Activated CD4-positive, alpha-beta T cell treated with anti-CD3 and anti-CD28 coated beads for 1 hour (primary cell): ENCODE data around the gene ENKUR.
A peak's percentile ranks its signal among the peaks of the same experiment; 100 is the strongest.
"Not testable (repeated sequence)": the region's sequence is repeated elsewhere in the genome, so short reads cannot be mapped to it uniquely, and the experiment has no call there.

ENCODE experiments used
- DNase-seq: peaks from one replicate; pipeline ENCODE4 v3.0.0-alpha.2; 2020

ENKUR gene

DNA sequence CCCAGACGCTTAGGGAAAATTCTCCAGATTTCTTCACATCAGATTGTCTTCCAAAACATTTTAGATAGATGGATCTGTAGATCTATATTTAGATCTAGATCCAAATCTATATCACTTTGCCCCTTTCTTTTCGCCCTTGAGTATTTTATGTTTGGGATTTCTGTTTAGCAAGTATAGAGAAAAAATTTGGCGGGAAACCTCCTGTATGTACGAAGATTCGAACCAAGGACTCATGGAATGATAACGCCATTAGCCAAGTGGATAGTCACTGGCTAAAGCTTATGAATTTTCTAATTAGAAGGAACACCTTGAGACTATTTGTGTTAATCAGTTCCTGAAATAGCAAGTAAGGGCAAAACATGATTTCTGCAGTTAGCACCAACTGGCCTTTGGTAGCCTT lies 1.7 kb upstream of the ENKUR start:
- DNase-seq: no peak

DNA sequence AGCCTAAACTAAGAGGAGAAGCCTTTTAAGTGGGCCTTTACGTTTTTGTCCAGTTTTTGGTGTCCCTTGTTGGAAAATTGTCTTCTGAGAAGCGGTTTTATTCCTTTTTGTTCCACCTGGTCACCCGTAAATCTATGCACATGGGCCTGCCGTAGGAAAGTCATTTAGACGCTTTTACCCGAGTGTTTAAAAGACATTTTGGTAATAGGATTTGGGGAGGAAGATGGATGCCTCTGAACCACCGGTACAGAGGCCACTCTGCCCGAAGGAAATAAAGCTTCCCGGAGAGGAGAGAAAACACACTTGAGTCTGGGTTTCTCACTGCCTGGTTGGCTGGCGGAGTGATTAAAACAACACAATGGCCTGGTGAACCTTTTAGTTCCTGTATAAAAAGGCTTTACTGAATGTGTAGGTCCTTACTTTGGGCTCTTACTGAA lies 1.2 kb upstream of the ENKUR start:
- peak; percentile 10 for DNase-seq

DNA sequence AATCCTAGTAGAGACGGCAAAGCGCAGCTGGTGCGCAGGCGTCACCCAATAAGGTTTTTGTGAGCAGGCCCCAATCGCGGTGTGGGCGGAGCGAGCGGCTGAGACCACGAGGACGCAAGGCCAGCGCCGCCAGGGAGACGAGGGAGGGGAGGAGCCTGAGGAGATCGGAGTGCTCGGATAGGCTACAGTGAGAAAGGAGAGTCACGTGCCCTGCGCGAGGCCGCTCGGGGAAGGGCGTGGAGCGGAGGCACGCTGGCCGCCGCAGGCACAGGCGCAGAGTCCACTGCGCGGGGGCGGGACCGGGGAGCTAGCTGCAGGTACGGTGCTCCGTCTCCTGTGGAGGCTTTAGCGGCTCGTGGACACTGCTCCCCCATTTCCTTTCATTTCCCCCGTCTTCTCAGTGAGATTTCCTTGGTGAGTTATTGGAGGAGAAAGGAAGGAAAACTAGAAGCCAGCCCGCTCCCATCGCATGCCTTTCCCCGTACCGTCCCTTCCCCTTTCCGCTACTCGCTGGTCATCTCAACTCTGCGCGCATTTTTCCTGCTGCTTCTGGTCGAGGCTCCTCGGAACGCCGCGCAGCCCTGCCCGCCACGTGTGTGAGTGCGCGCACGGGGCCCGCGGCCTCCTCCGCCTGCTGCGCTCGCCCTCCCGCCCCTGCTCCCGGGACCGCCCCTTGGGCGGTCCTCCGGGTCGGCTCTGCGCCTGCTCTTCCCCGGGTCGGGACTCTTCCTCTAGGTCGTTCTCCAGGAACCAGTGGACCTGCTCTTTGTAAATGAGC lies 607 bp upstream of the ENKUR start, which contains the start of gene THNSL1:
THNSL1 (plus strand) TSS at position 237 of the 778 bp plus-strand sequence. CDS start 6,612 bp downstream, outside the sequence.
- DNase-seq: peak; percentile 94

DNA sequence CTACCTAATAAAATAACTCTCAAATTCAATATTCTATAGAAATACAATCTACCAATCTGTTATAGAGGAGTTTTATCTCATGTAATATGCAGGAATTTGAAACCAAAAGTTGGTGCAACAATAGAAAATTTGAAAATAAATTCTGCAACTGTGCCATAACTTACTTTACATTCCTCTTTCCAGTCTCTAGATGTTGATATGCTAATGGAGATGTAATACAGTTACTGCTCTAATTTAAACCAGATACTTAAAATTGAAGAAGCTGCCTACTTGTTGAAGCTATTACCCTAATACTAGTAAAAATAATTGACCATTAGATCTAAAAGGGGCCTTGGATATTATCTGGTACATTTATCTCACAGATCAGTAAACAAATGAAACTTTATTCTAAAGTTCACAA lies 1.4 kb downstream of the ENKUR start:
- no peak for DNase-seq

DNA sequence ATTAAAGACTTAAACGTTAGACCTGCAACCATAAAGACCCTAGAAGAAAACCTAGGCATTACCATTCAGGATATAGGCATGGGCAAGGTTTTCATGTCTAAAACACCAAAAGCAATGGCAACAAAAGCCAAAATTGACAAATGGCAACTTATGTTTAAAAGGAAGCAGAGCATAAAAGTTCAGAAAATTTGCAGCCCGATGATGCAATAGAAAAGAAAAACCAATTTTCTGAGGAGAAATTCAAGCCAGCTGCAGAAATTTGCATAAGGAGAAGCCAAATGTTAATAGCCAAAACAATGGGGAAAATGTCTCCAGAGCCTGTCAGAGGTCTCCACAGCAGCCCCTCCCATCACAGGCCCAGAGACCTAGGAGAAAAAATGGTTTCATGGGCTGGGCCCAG lies 4.4 kb downstream of the ENKUR start:
- not testable (repeated sequence) for DNase-seq

DNA sequence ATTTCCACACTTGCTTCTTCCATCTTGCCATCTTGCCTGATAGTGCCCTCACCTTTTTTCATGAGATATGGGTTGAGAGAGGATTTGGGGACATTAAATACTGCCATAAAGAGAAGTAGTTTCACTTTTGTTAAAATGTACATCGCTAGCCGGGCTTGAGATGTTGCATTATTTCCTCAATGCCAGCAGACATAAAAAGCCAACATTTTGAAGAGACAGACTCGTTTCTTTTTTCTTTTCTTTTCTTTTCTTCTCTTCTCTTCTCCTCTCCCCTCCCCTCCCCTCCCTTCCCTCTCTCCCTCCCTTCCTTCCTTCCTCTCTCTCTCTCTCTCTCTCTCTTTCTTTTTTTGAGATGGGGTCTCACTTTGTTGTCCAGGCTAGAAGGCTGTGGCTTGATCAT lies 17.9 kb downstream of the ENKUR start:
- no peak for DNase-seq

DNA sequence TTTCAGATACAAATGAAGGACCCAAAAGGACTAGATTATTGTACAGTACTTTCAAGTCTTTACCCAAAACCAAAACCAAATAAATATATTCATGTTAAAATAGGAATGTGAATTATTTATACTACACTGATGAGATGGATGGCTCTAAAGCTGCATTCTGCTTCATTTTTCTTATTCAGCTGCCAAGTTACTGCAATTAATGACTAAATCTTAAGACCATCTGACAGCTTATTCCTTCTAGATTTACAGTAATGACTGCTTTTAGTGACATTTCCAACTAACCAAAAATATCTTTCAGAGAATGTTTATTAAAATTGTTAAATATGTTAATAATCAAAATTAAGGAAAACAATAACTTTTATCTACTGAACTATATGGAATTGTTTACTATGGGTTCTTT lies 20.9 kb downstream of the ENKUR start:
- DNase-seq: no peak

DNA sequence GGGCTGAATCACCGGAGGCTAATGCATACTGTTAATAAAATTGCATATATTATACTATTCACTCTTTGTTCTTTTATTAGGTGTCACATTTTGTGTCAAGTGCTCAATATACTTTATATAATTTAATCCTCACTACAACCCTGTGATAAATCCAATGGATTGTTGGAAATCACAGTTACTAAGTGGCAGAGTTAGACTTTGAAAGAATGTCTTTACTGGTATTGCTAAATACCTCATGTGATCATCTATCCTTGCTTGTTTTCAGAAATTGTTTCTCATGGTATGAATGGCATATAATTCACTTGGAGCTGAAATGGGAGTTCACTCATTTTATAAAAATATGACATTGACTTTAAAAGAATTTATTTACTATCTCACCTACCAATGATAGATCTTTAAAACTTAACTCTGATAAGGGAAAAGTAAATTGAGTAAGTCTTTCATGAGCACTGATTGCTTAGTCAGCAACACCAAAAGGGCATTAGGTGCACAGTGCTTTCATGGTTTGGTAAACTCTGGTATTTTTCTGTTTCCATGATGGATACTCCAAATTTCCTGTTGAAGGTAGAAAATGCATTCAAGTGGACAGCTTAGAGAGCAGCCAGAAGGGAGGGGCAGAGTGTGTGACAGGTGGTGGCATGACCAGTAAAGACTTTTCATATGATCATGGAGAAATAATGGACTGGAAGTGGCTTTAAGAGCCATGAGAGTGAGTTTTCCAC lies 22.6 kb downstream of the ENKUR start:
- no peak for DNase-seq

DNA sequence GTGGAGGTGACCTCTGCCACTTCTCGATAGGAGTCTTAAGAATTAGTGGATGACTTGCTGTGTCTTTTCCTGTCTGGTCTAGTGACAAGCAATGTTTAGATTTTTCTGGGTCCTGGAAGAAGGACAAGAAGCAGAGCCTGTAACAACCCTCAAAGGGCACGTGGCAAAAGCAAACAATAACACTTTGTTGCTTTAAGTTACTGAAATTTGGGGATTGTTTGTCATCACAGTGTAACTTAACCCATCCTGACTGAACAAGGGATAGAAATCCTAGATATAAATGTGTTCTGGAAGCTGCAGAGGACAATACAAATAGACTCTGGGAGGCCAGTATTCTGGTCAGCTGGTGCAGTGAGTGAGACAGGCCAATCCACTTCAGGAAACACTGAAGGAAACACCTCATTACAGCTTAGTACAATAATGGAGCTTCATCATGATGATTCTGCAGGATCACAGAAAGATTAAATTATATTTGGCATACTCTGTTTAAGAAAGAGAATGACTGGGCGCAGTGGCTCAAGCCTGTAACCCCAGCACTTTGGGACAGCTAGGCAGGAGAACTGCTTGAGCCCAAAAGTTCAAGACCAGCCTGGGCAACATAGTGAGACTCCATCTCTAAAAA lies 23.3 kb downstream of the ENKUR start:
- DNase-seq: no peak

DNA sequence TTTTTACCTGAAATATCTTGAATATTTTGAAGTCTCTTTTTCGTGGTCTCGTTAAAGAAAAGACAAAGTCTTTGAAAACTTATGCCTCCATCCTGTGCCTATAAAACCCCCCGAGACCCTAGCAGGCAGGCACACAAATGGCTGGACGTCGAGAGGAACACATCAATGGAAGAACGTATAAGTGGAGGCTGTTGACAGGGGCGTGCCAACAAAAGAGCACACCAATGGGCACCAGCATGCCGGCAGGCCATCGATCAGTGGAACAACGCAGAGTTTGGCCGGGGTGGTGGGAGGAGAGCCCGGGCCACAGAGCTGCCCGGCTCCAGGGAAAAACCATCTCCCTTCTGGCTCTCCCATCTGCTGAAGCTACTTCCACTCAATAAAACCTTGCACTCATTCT lies 24.7 kb downstream of the ENKUR start:
- DNase-seq: no peak

DNA sequence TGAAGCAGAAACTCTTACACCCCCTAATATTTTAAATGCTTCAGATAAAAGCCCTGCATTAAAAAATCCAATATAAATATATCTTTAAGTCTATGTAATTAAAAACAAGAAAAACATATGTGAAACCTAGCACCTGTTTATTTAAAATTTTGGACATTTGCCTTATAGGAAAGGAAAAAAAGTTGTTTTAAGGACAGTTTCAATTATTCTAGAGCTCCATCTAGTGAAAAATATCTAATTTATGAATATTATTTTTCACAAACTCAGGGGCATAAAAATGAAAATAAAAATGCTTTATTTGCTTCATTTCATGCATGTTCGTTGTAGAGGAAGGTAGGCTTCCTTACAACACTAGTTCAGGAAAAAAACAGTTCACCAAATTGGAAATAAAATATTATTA lies 26.1 kb downstream of the ENKUR start:
- no peak for DNase-seq

DNA sequence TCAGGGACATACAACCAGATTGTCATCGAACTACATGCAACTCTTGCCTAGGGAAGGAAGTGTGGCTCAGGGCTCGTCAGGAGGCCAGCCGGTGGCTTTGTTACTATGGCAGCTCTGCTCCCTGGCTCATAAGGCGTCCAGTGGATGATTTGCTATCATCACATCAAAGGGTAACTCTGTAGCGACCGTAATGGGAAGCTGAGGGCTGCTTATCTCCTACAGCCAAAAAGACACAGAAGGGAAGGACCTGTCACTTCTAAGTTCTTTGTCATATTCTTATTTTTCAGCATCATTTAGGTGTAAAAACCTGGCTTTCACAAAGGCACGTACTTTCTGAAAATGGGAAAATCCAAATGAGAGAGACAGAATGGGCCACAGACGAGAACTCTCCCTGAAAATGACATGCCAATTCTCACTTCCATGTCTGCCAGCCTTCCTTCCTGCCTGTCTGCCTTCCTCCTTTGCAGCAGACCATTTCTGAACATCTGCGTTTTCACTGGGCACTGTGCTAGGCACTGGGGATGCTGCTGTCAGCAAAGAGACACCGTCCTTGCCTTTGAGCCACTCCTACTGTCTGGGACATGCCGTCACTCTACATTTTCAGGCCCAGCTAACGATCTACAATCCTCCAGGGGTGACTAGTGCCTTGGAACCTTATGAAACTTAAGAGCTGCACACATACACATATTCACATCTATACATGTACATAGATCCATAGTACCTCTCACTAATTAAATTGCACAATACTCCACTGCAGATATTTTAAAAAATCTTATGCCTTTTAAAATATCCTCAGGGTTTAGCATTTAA lies 26.9 kb downstream of the ENKUR start:
- no peak for DNase-seq

DNA sequence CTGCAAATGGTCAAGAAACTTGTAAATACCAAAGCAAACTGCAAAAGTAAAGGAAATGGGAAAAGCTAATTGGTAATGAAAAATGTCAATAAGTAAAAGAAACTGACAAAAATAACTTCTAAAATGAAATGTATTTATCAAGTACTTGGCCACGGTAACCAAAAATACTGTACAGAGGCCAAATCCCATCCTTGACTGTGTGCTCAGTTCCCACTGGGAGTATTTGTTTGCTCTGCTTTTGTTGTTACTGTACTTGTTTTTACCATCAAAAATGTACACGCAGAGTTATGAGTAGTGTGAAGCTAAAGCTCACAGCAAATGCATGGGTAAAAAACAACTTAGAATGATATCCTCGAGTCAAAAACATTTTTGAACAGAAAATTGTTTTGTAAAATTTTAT lies 31.1 kb downstream of the ENKUR start:
- DNase-seq: no peak

DNA sequence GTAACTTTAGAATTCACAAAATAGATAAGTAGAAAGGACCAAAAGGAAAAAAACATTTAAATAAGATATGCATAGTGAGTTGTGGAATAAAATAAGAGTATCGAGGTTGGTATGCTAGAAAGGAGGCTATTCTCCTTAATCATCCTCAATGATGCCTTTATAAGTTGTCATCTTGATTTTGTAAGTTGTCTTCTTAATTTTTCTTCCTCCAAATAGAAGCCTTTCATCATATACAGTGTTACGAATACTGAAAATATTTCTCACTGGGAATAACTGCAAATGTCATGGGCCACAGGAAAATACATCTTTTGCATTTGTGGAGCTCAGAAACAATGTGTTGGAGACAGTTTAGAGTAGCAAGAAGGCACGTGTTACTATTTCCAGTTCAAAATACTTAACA lies 32.0 kb downstream of the ENKUR start:
- no peak for DNase-seq

DNA sequence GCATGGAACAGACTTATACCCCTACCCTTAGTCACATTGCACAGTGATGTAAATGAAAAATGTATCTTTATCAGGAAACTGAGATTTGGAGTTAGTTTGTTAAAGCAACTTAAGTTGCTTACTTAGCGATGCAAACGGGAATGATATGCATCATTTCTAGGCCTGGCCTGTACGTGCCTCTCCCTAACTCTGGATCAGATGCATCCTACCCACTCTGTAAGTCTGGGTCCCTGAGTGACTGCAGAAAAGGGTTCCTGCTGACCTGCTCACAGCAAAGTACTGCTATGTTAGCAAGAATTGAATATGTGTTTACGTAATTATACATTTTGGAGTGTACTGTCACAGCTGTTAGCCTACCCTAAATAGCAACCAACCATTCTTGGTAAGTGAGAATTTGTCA lies 32.8 kb downstream of the ENKUR start:
- DNase-seq: no peak

DNA sequence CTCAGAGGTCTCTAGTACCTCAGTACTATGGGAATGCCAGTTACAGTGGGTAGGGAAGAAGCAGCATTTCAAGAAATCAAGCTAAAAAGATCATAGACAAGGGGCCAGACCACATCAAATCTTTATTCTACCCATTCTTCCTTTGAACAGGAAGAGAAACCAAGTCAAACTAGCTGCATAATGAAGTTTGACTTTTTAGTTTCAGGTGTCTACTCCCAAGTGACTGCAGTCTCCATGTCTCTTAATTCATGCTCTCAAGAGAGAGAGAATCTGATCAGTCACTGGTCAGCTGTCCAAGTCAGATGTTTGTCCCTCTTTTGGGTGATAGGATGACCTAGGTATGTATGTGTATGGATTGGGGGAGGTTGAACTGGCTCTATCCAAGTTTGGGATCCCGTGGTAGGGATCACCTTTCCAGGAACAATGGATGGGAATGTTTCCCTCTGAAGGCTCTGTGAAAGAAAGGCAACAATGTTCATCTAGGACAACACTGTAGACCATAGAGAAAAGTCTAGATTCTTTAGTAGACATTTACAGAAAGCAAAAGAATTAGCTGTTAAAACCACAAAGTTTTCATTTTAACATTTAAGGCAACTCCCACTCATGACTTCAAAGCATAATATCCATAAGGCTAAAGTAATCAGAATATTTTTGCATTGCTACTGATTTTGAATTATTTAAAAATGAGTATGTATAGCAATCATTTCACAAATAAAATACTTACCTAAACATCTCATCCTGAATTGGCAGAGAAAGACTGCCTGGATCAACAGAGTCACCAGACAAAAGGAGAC lies 33.4 kb downstream of the ENKUR start:
- no peak for DNase-seq

DNA sequence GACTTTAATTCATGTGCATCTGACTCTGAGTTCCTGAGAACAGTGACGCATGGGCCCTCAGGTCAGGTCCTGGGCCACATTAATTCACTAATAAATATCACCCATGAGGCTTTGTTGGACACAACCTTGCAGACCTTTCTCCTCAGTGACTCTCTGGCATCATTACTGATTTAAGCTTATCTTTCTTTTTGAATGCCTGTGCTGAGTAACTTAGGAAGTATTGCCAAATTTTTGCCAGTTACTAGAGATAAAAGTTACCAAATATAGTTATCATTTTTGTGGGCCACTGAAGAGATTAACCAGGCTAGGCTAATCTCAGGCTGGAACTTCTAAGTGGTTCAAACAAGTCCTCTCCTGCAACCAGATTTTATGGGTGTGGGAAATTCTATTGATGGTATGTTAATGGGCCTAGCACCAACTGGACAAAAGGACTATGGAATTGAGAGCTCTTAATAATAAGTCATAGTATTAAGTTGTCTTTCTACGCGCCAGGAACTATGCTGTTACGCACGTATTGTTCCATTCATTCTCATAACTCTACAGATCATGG lies 34.7 kb downstream of the ENKUR start:
- no peak for DNase-seq

DNA sequence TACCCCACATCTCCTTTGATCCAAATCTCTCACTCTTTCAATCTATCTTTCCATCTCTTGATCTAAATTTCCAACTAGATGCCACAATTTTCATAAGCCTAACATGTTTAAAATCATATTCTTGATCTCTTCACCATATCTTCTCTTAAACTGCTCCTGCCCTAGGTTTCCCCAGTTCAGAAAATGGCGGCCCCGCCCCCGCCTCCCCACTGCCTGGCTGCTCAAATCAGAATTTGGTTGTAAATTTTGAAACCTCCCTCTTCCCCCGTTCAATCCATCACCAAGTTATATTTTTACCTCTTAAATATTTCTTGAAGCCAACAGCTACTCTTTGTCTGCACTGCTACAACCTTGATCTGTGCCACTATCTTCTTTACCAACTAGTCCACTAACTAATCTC lies 36.3 kb downstream of the ENKUR start:
- no peak for DNase-seq

DNA sequence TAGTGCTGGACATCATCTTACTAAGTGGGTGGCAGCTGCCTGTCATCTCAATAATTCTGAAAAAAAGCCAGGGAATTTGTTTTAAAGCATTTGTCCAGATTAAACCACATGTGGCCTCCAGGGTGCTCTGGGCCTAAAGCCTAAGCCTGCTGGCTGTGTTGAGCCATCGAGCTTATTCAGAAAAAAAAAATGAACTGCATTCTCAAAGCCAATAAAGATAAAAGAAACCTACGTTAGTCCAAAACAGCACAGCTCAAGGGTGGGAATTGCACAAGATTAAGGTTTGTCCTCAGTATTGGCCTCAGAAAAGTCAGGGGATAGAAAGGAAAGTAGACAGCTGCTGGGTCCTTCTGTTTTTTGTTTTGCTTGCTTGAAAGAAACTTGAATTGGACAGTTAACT lies 41.0 kb downstream of the ENKUR start:
- no peak for DNase-seq

DNA sequence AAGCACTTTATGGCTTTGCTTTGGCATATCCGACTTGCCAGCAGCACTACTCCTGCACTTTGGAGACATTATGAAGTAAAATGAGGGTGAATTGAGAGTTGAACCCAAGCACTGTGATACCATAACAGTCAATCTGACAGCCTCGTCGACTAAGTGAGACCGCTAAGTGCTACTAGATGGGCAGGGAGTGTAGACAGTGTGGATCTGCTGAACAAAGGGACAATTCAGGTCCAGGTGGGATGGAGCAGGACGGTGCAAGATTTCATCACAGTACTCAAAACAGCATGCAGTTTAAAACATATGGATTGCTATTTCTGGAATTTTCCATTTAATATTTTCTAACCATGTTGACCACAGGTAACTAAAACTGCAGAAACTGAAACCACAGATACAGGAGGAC lies 42.8 kb downstream of the ENKUR start:
- DNase-seq: no peak

DNA sequence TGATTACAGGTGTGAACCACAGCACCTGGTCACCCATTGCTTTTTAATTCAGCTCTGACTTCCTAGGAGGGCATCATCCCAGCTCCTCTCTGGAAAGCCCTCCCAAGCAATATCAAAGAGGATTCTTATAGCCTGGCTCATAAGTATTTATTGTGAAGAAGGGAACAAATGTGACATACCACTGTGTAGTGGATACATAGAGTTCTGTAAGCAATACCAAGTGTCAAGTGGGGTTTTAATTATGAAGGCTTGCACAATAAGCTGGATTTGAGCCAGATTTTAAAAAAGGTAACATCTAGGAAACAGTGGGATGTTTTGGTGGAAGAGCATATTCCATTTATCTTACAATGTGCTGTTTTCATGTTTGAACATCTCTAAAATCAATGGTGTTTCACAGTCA lies 44.6 kb downstream of the ENKUR start:
- no peak for DNase-seq

DNA sequence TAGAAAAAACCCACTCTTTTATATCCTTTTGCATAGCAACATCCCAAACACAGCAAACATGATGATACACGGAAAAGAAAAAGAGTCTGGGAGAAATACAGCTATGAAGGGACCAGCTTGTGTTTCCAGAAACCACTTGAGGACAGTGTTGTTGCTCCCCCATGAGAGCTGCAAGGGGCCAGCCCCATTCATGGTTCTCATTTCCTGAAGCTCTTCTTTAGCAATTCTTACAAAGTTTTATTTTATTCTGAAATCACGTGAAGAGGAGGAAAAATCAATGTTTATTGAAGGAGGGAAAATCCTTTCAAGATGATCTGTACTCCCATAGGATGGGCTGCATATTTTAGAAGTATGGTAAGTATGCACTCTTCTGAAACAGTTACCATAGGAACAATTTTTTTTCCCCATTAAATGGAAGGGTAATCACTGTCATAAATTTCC lies 46.1 kb downstream of the ENKUR start:
- DNase-seq: no peak
